DMS53 treated with DMSO at 0.1 percent for 48 hours (cell line): ENCODE data around the gene BOD1L2.

ENCODE experiments used
- DNase-seq: peaks from one replicate; lab custom pipeline; 2025; ENCODE audit not compliant: unreplicated experiment; lab: John Stamatoyannopoulos, UW

Gene BOD1L2

DNA sequence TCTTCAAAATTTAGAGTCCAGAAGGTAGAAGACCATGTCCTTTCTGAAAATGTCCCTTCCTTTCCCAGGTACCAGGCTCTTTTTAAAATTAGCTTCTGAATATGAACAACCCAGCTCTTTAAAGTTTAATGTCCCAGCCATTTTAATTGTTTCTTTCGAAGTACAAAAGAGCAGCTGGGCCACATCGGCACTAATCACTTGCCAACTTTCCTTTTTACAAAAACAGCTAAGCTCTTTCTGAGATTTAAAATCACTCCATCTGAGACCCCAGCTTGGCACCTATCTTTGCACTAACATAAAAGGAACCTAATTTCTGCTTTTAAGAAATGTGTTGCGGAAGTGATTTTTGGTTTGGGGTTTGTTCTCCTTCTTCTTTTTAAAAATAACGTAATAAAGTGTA lies 2.6 kb downstream of the BOD1L2 start:
- no peak for DNase-seq

DNA sequence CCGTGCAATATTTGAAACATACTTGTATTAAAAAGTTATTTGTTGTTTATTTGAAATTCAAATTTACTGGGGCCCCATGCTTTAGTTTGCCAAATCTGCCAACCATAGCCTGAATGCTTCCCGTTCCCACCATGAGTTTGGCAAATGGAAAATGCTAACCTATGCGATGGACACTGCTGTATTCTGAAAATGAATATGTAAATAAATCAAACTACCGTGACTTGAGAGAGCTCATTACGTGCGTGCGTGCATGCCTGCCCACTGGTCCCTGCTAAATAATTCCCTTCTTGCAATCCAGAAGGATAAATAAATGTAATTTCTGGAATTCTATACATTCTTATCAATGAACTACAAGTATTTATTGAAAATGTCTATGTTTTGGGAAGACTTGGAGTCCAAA lies 3.2 kb downstream of the BOD1L2 start:
- DNase-seq = no peak

DNA sequence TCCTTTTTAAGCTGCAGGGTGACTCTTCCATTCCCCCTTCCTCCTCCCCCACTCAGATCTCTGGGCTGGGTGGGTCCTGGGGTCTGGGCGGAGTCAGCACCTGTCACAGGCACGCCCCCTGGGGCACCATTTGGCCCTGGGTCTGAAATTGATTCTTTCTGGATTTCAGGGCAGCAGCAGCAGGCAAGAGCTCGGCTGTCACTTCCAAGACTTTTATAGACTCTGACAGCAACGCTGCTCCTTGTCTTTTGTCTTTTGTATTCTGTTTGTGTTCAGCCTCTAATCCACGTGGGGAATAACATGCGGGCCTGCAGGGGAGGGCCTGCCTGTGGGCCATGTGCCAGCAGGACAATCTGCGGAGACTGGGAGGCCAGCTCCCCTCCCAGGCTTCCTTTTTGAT lies 3.9 kb downstream of the BOD1L2 start:
- DNase-seq = no peak

DNA sequence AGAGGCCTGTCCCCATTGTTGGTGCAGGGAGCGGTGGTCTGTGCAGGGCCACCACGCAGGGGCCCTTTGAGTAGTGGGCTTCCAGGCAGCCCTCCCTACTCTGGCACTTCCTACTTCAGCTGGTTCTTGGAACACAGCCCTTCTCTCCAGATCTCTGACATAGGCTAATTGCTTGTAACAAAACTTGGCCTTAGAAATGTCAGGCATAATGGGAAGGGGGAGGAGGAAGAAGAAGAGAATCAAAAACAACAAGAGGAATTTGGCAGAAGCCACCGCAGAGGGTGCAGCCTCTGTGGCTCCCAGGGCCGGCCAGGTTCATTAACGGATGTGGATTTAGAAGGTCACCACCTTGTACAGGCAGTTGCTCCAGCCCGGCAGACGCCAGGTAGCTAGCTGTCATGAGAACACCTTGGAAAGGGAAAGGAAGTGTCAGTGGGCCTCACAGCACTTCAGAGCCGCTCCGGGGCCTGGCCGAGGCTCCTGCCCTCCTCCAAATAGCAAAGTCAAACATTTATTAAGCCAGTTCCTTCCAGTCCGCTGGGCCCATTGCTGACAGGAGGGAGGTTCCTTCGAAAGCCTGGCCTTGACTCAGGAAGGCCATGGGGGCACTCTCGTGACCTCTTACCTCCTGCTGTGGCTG lies 7.4 kb downstream of the BOD1L2 start:
- DNase-seq = no peak

DNA sequence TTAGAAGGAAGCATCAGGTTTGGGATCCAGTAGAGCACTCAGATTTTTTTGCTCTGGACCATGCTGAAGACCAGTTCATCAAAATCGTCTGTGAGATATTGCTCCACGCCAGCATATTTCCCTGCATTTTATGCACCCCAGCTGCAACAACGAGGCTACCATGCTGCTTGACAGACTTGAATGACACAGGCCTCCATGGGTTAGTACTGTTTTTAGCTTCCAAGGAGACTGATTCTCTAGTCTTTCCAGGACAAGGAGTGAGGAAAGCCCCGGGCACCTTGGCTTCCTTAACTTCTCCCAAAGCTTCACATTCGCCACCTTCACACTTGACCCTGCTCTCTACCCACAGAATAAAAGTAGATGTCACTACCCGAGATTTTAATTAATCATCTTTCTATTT lies 17.5 kb downstream of the BOD1L2 start:
- DNase-seq = no peak

DNA sequence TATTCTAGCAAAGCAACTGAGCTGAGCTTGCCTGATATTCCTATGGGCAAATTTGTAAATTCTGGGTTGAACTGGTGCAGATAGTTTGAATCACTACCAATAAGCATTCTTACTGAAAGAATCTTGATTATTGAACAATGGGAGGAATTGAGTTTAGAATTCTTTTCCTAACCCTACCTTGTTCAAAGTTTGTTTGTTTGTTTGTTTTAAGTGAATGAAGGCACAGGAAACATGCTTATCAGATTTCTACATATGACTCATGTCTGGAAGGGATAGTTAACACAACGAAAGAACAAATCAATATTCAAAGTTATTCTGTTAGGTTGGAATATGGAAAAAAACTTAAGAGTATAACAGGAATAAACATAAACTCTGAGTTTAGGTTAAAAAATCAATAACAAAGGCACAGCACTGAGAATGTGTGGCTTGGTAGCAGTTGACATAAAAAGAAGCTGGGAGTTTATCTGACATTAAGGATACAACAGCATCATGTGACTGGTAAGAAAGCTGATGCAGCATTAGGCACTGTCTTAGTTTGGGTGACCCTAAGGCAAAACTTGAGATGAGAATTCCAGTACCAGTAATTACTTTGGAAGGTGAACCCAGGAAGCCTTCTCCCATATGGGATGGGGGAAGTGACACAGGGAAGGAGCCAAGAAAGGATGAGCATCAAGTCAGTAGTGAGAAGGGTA lies 20.9 kb downstream of the BOD1L2 start:
- DNase-seq = no peak

DNA sequence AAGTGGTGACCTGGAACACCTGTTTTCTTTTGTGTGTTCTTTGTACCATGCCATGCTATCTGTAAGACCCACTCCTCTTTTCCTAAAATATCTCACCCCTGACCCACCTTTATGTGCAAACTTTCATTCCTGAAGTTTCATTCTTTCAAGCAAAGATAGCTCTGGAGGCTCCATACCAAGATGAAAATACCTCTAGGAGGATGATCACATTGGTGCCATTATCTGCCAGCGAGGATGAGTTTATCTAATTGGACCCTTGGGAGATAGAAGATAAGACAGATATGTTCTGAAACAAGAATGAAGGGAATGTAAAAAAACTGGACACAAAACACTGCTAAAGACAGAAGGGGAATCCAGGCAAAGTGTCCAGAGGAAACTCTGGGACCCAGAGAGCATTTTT lies 24.1 kb downstream of the BOD1L2 start:
- DNase-seq = no peak

DNA sequence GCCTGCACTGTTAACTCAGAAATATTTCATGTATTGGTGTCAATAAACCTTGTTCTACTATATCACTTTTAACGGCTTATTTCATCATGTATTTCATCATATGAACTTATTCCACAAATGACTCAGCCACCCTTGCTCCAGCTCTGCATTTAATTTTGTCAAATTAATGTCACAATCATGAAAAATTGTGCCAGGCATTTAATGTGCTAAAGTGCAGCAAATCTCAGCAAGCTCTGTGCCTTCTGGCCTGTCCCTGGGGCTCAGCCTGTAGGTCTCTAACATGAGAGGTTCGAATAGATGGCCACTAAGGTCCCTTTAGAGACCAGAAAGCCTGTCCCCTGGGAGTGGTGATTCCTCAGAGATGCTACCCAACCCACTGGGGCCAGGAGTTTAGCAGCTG lies 28.6 kb downstream of the BOD1L2 start:
- DNase-seq = no peak

DNA sequence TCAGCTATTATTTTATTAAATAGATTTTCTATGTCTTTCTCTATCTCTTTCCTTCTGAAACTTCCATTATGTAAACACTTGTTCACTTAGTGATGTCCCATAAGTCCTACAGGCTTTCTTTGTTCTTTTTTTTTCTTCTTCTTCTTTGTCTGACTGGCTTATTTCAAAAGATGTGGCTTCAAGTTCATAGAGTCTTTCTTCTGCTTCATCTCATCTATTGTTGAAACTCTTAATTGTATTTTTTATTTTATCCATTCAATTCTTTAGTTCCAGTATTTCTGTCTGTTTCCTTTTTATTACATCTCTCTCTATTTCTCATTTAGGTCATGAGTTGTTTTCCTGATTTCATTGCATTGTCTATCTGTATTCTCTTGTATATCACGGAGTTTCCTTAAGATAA lies 38.5 kb downstream of the BOD1L2 start:
- no peak for DNase-seq

DNA sequence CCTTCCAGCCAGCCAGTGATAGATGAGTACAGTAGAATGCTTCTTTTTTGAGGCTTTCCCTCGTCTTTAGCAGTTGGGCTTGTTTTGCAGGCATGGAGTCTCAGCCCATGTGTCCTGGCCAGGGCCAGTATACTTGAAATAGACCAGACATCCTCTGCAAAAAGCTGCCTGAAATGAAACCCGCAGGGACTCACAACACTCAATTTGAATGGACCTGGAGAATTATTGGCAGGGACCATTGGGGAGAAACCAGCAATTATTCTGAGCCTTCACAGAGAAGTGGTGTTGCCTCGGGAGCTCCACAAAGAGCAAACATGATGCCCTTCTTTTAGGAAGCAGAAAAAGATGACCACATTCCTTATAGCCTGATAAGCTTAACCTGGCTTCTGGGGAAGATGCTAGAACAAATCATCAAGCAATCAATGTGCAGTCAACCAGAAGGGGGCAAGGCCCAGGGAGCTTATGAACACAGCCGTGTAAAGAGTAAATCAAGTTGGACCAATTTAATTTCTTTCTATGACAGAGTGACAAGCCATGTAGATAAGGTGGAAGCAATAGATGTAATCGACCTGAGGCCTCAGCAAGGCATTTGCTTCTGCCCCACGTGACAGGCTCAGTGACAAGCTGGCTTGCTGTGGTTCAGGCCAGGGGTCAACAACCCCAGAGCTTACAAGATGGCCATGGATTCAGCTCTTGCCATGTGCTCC lies 42.1 kb downstream of the BOD1L2 start:
- no peak for DNase-seq

DNA sequence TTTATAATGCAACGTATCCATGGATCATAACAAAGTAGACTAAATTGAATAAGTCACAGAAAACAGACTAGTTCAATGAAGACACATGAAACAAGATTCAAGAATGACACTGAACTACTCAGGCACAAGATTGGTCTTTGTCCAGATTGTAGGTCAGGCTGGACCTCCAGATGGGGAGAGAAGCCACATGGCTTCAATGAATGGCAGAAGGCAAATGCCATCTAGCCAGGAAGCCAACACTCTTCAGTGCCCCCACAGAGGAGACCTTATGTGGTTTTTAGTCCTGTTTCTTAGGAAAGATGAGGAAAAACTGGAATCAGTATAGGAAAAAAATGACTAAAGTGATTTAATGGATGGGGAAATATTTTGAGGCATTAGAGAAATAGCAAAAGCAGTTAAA lies 43.1 kb downstream of the BOD1L2 start:
- no peak for DNase-seq

DNA sequence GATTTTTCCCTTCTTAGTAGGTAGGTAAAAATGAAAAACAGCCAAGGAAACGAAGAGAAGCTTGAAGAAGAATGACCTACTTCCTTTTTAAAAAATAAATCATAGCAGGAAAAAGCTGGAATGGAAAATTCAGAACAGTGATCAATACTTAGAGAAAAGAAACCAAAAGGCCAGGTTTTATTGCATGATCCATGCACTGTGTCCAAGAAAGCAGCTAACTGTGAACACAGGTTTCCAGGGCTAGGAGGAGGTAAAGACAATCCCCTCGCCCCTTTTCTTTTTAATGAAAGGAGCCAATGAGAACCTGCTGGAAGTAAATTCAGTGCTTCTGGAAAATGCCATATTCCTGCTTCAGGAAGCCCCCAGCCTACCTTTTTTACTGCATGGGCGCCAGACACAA lies 47.2 kb downstream of the BOD1L2 start:
- DNase-seq = no peak

DNA sequence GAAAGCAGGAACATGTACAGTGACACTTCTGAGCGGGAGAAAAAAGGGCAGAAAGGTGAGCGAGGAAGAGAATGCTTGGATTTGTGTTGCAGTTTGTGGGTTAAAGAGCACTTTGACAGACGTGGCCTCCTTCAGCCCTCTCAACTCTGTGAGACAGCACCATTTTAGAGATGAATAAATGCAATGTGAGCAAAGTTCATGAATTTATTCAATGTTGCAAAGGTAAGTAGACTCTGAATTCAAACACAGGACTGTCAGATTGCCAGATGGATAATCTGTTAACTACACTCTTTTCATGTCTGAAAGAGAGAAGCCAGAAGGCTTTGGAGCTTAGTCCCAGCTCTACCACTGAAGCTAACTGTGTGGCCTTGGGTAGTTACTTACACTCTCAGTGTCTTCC lies 47.7 kb downstream of the BOD1L2 start:
- no peak for DNase-seq

DNA sequence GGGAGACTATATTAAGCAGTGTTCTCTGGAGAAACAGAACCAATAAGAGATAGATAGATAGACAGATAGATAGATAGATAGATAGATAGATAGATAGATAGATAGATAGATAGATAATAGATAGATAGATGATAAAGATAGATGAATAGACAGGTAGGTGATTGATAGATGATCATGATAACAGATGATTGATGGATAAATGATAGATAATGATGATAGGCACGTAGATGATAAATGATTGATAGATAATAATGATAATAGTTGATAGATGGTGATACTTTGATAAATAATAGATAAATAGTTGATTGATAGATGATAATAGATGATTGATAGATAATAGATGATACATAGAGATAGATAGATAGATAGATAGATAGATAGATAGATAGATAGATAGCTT lies 48.5 kb downstream of the BOD1L2 start:
- DNase-seq = no peak

DNA sequence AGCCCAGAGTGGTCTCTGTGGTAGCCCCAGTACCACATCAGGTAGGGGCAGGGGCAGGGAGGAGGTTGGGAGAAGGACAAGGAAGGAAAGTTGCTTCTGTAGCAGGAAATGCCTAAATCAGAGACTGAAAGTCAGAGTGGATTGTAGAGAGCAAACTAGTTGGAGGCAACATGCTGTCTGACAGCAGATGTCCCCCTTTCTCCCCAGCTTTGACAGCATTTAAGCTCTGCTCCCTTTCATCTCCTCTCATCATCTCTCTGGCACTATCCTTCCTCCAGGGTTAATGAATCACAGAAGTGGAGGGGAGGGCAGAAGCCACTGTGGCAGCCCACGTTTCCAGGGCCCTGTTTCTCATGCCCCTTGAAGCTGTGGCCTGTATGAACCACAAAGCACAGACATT lies 50.4 kb downstream of the BOD1L2 start:
- DNase-seq = no peak

DNA sequence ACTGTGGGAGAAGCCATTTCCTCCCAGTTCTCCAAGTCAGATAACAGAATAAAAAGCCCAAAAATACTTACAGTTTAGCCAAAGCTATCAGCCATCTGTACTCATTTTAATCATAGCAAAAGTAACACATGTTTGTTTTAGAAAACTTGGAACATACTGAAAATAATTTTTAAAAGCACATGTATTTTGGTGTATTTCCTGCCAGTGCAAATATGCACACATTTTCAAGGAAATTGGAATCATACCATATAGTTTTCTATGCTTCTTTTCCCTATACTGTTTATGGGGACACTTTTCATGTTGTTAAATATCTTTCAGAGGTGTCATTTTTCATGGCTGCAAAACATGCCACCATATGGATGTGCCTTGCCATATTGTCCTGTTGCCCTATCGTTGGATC lies 51.2 kb downstream of the BOD1L2 start:
- DNase-seq = no peak
